Measurements from ENCODE around the gene PXDN. TPM values are rescaled to one million over a fixed set of nuclear protein-coding genes. Genes with fewer than 3 reads are reported as not detected.

PXDN gene, protein sequence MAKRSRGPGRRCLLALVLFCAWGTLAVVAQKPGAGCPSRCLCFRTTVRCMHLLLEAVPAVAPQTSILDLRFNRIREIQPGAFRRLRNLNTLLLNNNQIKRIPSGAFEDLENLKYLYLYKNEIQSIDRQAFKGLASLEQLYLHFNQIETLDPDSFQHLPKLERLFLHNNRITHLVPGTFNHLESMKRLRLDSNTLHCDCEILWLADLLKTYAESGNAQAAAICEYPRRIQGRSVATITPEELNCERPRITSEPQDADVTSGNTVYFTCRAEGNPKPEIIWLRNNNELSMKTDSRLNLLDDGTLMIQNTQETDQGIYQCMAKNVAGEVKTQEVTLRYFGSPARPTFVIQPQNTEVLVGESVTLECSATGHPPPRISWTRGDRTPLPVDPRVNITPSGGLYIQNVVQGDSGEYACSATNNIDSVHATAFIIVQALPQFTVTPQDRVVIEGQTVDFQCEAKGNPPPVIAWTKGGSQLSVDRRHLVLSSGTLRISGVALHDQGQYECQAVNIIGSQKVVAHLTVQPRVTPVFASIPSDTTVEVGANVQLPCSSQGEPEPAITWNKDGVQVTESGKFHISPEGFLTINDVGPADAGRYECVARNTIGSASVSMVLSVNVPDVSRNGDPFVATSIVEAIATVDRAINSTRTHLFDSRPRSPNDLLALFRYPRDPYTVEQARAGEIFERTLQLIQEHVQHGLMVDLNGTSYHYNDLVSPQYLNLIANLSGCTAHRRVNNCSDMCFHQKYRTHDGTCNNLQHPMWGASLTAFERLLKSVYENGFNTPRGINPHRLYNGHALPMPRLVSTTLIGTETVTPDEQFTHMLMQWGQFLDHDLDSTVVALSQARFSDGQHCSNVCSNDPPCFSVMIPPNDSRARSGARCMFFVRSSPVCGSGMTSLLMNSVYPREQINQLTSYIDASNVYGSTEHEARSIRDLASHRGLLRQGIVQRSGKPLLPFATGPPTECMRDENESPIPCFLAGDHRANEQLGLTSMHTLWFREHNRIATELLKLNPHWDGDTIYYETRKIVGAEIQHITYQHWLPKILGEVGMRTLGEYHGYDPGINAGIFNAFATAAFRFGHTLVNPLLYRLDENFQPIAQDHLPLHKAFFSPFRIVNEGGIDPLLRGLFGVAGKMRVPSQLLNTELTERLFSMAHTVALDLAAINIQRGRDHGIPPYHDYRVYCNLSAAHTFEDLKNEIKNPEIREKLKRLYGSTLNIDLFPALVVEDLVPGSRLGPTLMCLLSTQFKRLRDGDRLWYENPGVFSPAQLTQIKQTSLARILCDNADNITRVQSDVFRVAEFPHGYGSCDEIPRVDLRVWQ (N-terminal part only)
- 297 TPM for polyA plus RNA-seq (2013, experiment 1 of 2)
- polyA plus RNA-seq (2013, experiment 2 of 2), result 256 TPM

DNA sequence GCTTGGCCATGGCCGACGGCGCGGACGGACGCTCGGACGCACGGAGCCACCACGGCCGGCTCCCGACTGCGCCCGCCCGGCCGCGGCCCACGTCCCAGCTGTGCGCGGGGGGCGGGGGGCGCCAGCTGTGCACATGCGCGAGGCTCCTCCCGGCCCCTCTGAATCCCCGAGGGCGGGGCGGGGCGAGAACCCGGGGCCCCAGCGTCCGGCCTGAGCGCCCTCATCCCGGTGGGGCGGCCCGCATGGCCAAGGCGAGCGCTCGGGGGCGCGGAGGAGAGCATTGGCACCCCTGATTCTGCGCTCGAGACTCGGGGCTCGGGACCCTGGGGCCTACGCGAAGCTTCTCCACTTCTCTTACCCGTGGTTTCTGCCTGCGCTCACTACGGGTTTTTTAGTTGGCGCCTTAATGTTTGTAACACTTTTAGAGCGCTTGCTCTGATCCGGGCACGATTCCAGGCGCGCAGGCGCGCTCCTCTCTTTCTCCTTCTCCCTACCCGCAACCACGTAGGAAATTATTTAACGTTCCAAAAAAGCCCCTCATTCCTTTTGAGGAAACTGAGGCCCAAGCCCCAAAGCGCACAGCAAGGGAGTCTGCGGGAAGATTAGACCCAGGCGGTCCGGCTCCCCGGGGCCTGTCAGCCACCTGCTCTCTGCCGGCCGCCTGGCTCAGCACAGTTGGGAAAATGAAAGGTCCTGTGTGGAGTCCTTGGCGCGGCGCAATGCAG lies at the start of gene PXDN:
Gene PXDN (minus strand): TSS at position 70 of the 725 bp plus-strand sequence. CDS start 60 bp downstream, at position 10.
- Histone ChIP-seq H3K4me3 (ENCODE audit: extremely low read depth, insufficient read depth, low read length, poor library complexity, severe bottlenecking) (peak within 1 kb of the TSS; percentile 76), H3K4me1 (ENCODE audit: control insufficient read depth, insufficient read depth, low read length, poor library complexity, severe bottlenecking) (peaks cover 27% of the 10 kb centered on the region), H3K36me3 (ENCODE audit: control insufficient read depth, insufficient read depth, low read length) (peaks cover 28% of the 10 kb centered on the region), H3K27ac (ENCODE audit: low read depth, low read length, severe bottlenecking) (peak within 1 kb of the TSS; percentile 90), H3K9me3 (ENCODE audit: control insufficient read depth, low read length) (no peaks in the 10 kb centered on the region)
- WGBS, 2 experiments (ENCODE audit: insufficient coverage in 2 of 2), result 18 to 26% methylated on average over 55 to 60 of the region's 71 CpGs

DNA sequence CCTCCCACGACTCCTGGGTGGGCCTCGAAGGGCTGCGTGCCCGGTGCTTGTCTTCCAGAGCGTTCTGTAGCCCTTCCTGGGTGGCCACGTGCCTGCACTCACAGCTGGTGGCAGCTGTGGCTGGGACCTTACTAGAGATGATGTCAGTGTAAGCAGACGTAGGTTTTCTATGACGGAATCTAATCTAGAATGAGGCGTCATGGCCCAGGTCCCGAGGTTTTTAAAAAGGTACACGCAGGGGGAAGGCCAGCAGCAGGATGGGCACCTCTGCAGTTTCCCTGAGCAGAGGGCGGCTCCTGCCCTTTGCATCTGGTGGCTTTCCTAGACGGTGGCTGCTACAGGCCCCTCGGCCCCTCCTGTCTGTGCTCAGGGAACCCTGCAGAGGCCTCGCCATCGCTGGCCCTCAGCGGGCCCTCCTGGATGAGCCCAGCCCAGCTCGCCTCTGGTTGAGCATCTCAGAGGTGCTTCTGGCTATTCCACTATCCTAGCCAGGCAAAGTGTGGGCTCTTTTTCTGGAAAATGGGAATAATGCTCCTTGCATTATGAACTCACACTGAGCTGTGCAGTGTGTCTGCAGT lies 49.6 kb upstream of the PXDN start:
- peaks cover 8% of the 10 kb centered on the region for H3K4me1 ChIP-seq (ENCODE audit: control insufficient read depth, insufficient read depth, low read length, poor library complexity, severe bottlenecking)
- H3K4me3 ChIP-seq (ENCODE audit: extremely low read depth, insufficient read depth, low read length, poor library complexity, severe bottlenecking), result no peak overlapping the region
- no peaks in the 10 kb centered on the region for H3K9me3 ChIP-seq (ENCODE audit: control insufficient read depth, low read length)
- 89 to 93% methylated on average over 15 to 18 of the region's 18 CpGs for WGBS, 2 experiments (ENCODE audit: insufficient coverage in 2 of 2)
- H3K27ac ChIP-seq (ENCODE audit: low read depth, low read length, severe bottlenecking), result no peak overlapping the region
- no peaks in the 10 kb centered on the region for H3K36me3 ChIP-seq (ENCODE audit: control insufficient read depth, insufficient read depth, low read length)

DNA sequence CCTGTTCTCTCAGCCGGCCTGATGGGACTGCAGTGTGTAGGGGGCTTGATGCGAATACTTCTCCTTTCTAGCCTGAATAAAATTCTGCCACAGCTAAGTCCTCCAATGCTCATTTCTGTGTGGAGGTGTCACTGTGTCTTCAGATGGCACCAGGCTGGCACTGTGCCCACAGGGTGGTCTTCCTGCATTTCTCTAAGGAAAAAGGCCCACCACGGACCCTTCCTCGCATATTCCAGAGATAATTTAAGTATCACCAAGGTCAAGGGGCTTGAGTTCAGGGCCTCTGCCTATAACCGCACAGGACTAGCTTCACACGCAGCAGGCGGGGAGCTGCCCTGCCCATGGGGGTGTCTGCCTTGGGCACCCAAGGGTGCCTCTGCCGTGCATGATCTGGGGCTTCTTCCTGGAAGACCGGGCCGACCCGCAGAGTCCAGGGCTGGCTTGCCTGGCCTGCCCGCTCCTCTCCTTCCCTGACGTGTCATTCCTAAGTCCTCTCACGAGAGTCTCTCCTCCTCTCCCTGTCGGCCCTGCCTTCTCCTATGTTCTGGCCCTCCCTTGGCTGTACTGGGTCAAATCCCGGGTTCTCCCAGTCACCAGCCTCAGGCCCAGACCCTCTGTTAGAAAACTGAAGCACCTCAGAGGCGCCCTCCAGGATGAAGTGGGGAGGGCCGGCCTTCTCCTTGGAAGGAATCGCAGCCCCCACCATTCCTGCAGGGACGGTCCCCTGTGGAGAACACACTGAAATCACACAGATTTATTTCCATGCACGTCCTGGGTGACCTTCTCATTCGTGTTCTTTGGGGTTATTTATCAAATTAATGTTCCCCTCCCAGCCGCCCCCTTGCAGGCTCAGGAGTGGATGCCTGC lies 48.9 kb upstream of the PXDN start:
- 91 to 97% methylated on average over 20 of the region's 23 CpGs for WGBS, 2 experiments (ENCODE audit: insufficient coverage in 2 of 2)
- Histone ChIP-seq H3K9me3 (ENCODE audit: control insufficient read depth, low read length) (no peaks in the 10 kb centered on the region), H3K36me3 (ENCODE audit: control insufficient read depth, insufficient read depth, low read length) (no peaks in the 10 kb centered on the region), H3K4me1 (ENCODE audit: control insufficient read depth, insufficient read depth, low read length, poor library complexity, severe bottlenecking) (peaks cover 8% of the 10 kb centered on the region), H3K27ac (ENCODE audit: low read depth, low read length, severe bottlenecking) (no peak overlapping the region), H3K4me3 (ENCODE audit: extremely low read depth, insufficient read depth, low read length, poor library complexity, severe bottlenecking) (no peak overlapping the region)

DNA sequence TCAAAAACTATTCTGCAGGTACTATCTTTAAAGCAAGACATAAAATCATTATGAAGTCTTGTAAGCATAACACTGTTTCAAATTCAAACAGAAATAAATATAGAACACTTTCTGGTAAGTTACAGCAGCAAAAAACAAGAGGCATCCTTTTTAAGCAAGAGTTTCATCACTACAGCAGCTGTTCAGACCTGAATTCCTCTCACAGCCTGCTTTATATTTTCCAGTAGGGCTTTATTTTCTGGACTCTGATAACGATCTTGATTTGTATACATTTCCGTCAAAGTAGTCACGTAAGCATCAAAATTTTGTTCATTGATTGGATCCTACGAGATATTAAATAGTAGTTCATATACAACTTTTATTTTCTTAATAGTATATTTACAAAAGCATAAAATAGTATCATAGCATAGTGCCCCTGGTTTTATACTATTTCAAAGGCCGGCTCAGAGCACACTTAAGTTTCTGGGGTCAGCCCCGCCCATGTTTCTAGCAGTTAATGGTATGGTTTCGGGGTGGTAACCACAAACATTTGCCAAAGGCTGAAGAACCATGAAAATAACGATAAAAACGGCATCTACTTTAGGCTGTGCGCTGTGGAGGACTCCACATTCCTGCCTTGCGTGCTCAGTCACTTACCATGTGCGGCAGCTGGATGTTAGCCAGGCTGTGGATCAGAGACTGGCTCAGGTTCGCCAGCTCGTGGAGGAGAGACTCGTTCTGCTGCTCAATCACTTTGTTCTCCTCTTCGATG lies 47.5 kb upstream of the PXDN start:
- 92 to 96% methylated on average over 12 of the region's 16 CpGs for WGBS, 2 experiments (ENCODE audit: insufficient coverage in 2 of 2)
- Histone ChIP-seq H3K4me3 (ENCODE audit: extremely low read depth, insufficient read depth, low read length, poor library complexity, severe bottlenecking) (no peak overlapping the region), H3K27ac (ENCODE audit: low read depth, low read length, severe bottlenecking) (no peak overlapping the region), H3K9me3 (ENCODE audit: control insufficient read depth, low read length) (no peaks in the 10 kb centered on the region), H3K4me1 (ENCODE audit: control insufficient read depth, insufficient read depth, low read length, poor library complexity, severe bottlenecking) (peaks cover 8% of the 10 kb centered on the region), H3K36me3 (ENCODE audit: control insufficient read depth, insufficient read depth, low read length) (no peaks in the 10 kb centered on the region)

DNA sequence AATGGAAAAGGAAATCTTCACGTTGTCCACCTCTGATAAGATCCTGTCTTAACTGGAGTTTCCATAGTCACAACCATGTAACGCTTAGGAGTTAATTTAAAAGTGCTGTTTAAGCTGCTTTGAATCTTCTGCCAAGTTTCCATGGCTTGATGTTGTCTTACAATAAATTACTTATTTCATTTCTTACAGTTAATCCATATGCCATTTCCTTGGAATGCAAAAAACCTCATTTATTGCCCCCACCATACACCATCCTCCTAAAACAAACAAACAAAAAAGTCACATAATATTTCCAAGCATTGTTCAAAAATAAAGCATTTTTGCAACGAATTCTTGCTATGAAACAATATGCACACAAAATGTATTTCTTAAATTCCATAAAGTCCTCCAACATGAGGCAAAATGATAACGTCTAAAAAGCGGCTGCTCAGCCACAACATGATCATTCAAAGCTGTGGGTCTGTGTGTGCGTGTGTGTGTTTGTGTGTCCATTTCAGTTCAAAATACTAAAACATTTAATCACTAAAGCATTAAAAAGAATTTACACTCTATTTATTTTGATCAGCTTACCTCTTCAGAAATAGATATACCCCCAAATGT lies 46.8 kb upstream of the PXDN start:
- Histone ChIP-seq H3K36me3 (ENCODE audit: control insufficient read depth, insufficient read depth, low read length) (no peaks in the 10 kb centered on the region), H3K9me3 (ENCODE audit: control insufficient read depth, low read length) (no peaks in the 10 kb centered on the region), H3K27ac (ENCODE audit: low read depth, low read length, severe bottlenecking) (no peak overlapping the region), H3K4me3 (ENCODE audit: extremely low read depth, insufficient read depth, low read length, poor library complexity, severe bottlenecking) (no peak overlapping the region), H3K4me1 (ENCODE audit: control insufficient read depth, insufficient read depth, low read length, poor library complexity, severe bottlenecking) (peaks cover 8% of the 10 kb centered on the region)
- WGBS, 2 experiments (ENCODE audit: insufficient coverage in 2 of 2), result 88 to 100% methylated on average over 1 to 2 of the region's 6 CpGs

DNA sequence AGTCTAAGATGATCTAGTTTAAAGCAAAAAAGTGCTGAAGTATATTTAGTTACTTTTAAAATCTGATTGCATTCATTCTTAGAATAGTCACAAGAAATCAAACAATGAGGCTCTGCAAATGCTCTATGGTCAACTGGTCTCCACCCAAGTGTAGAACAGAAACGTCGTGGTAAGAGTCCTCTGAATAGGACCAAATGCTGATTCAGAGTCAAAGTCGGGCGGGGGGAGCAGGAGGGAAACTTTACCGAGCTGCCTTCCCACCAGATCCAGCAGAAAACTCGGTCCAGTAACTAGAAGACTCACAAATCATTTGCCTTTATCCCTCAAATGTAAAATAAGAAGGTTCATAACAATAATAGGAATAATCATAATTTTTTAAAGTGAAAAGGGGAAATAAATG lies 46.2 kb upstream of the PXDN start:
- Histone ChIP-seq H3K4me3 (ENCODE audit: extremely low read depth, insufficient read depth, low read length, poor library complexity, severe bottlenecking) (no peak overlapping the region), H3K36me3 (ENCODE audit: control insufficient read depth, insufficient read depth, low read length) (no peaks in the 10 kb centered on the region)

DNA sequence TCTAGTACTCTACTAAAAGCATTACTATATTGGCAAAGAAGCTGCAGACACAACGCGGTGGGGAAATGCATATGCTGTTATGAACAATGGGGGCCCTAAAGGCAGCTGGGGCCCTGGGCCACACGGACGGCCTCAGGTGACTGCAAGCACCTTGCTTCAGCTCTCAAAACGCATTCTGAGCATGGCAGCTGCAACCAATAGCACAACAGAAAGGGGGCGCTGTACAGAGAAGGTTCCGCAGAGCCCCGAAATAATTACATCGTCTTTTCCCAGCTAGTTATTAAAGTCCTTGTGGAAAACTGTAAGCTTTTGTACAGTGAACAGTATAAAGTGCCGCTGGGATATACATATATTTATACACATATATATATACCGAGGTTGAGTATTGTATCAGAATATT lies 45.3 kb upstream of the PXDN start:
- Histone ChIP-seq H3K4me1 (ENCODE audit: control insufficient read depth, insufficient read depth, low read length, poor library complexity, severe bottlenecking) (peaks cover 4% of the 10 kb centered on the region), H3K4me3 (ENCODE audit: extremely low read depth, insufficient read depth, low read length, poor library complexity, severe bottlenecking) (no peak overlapping the region), H3K27ac (ENCODE audit: low read depth, low read length, severe bottlenecking) (no peak overlapping the region), H3K36me3 (ENCODE audit: control insufficient read depth, insufficient read depth, low read length) (no peaks in the 10 kb centered on the region), H3K9me3 (ENCODE audit: control insufficient read depth, low read length) (no peaks in the 10 kb centered on the region)
- 81 to 93% methylated on average over 6 to 9 of the region's 11 CpGs for WGBS, 2 experiments (ENCODE audit: insufficient coverage in 2 of 2)

More for the DNA sequence above, 46.2 kb upstream of the PXDN start:
- Histone ChIP-seq H3K9me3 (ENCODE audit: control insufficient read depth, low read length) (no peaks in the 10 kb centered on the region), H3K4me1 (ENCODE audit: control insufficient read depth, insufficient read depth, low read length, poor library complexity, severe bottlenecking) (peaks cover 8% of the 10 kb centered on the region), H3K27ac (ENCODE audit: low read depth, low read length, severe bottlenecking) (no peak overlapping the region)
- WGBS, 2 experiments (ENCODE audit: insufficient coverage in 2 of 2), result 30 to 57% methylated on average over 2 to 3 of the region's 6 CpGs

DNA sequence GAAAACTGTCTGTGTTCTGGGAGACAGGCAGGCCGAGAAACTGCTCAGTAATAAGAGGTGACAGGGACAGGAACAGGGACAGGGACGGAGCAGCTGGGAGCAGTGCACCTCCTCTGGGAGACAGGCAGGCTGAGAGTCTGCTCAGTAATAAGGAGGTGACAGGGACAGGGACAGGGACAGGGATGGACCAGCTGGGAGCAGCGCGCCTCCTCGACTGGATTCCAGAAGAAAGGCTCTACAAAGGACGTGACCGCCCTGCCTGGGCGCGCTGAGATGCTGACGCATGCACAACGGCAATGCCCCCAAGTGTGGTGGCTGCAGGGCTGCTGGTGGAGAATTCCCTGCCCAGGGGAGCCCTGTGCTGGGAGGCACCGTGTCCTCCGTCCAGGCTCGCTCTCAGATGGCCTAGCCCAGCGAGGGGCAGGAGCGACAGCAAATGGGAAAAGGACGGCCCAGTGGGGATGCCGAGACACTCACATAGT lies 44.2 kb upstream of the PXDN start:
- H3K36me3 ChIP-seq (ENCODE audit: control insufficient read depth, insufficient read depth, low read length), result no peaks in the 10 kb centered on the region
- no peaks in the 10 kb centered on the region for H3K9me3 ChIP-seq (ENCODE audit: control insufficient read depth, low read length)
- 74 to 78% methylated on average over 15 to 17 of the region's 18 CpGs for WGBS, 2 experiments (ENCODE audit: insufficient coverage in 2 of 2)
- no peaks in the 10 kb centered on the region for H3K4me1 ChIP-seq (ENCODE audit: control insufficient read depth, insufficient read depth, low read length, poor library complexity, severe bottlenecking)
- no peak overlapping the region for H3K27ac ChIP-seq (ENCODE audit: low read depth, low read length, severe bottlenecking)
- H3K4me3 ChIP-seq (ENCODE audit: extremely low read depth, insufficient read depth, low read length, poor library complexity, severe bottlenecking), result no peak overlapping the region
